ENCODE data around the gene ZKSCAN1.

DNA sequence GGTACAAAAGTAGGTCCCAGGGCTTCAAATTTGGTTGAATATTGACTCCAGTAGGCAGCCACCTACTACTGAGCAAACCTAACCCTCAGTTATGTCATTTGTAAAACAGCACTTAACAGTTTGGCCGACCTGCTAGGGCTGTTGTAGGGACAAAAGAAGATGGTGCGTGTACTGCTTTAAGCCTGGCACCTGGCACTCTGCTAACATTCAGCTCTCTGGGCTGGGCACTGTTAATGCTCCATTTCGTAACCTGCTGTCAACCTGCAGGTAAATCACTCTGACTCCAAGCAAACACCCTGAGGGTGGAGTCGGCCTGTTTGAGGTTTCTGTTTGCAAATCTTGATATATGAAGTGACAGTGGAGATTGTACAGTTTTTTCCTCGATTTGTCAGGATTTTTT is 7.2 kb downstream of the ZKSCAN1 start:
- TF ChIP-seq CTCF (IDR thresholded peaks at IDR 0.05) (no peak), POLR2A (IDR thresholded peaks at IDR 0.05) (no peak)

All from esophagus squamous epithelium (tissue), 4 donors.